Caco-2 (cell line): ENCODE data around the gene LRP1B. TPM values are rescaled to one million over a fixed set of nuclear protein-coding genes. Genes with fewer than 3 reads are reported as not detected.

Experiments used
- BruUV-seq: library from RNA; stranded (reverse); fragments of 400-500 nt; replicated peaks from 2 replicates; lab custom pipeline; 2021; lab: Mats Ljungman, UMichigan
- CTCF ChIA-PET: fragments of 300-600 bp; sonication (Branson Sonifier 250); formaldehyde crosslinking; loops from one replicate; lab custom pipeline; 2022; ENCODE audit warnings: antibody characterized with exemption; lab: Charles Lee
- POLR2A ChIA-PET: fragments of 300-600 bp; sonication (Branson Sonifier 250); formaldehyde crosslinking; loops from one replicate; lab custom pipeline; 2022; ENCODE audit warnings: antibody characterized with exemption; lab: Charles Lee
- DNase-seq, 2 experiments: peaks; one replicate each; pipeline versions ENCODE4 v3.0.0 to v3.0.0-alpha.2; 2020 to 2022
- H3K27me3 ChIP-seq: replicated peaks from 2 replicates; pipeline ENCODE4 v1.6.0; 2011; ENCODE audit warnings: low read length; ENCODE audit not compliant: control insufficient read depth, insufficient read depth
- H3K36me3 ChIP-seq: 2 replicates; pipeline ENCODE4 v1.5.1; 2011; ENCODE audit warnings: low read length; ENCODE audit not compliant: control insufficient read depth, insufficient read depth
- H3K4me1 ChIP-seq: fragments of 250-450 bp; sonication (Bioruptor Pico); 2 replicates; pipeline ENCODE4 v1.5.1; 2020; ENCODE audit warnings: mild to moderate bottlenecking
- H3K4me3 ChIP-seq: 2 replicates; pipeline ENCODE4 v1.5.1; 2011; ENCODE audit warnings: low read depth, mild to moderate bottlenecking, control low read depth, low read length
- H3K9me3 ChIP-seq: fragments of 250-450 bp; sonication (Bioruptor Pico); 2 replicates; pipeline ENCODE4 v1.5.1; 2020; ENCODE audit warnings: mild to moderate bottlenecking, moderate library complexity
- H3K27ac Mint-ChIP-seq: one replicate; pipeline ENCODE4 v1.8.0; 2022; ENCODE audit warnings: mixed read lengths; ENCODE audit not compliant: unreplicated experiment
- H3K27me3 Mint-ChIP-seq: one replicate; pipeline ENCODE4 v1.8.0; 2022; ENCODE audit warnings: mixed read lengths; ENCODE audit not compliant: insufficient read depth, unreplicated experiment
- H3K36me3 Mint-ChIP-seq: one replicate; pipeline ENCODE4 v1.8.0; 2022; ENCODE audit warnings: mild to moderate bottlenecking, mixed read lengths; ENCODE audit not compliant: insufficient read depth, unreplicated experiment
- H3K4me1 Mint-ChIP-seq: one replicate; pipeline ENCODE4 v1.8.0; 2022; ENCODE audit warnings: low read depth, mixed read lengths; ENCODE audit not compliant: unreplicated experiment
- H3K4me3 Mint-ChIP-seq: one replicate; pipeline ENCODE4 v1.8.0; 2022; ENCODE audit warnings: mild to moderate bottlenecking, moderate library complexity, mixed read lengths; ENCODE audit not compliant: unreplicated experiment
- H3K9me3 Mint-ChIP-seq: one replicate; pipeline ENCODE4 v1.8.0; 2022; ENCODE audit warnings: mixed read lengths; ENCODE audit not compliant: unreplicated experiment
- intact Hi-C: fragments of 100-400 bp; cut with micrococcal nuclease; formaldehyde crosslinking; loops from one replicate; pipeline ENCODE4 v1.10.0; 2022; ENCODE audit not compliant: unreplicated experiment
- total RNA-seq: library from RNA; stranded (reverse); gene quantifications from 2 replicates; pipeline ENCODE4 v1.2.3, GENCODE V29; 2022
- TF ChIP-seq, protein P1 (sequence below), 2 experiments: fragments of 200-600 bp in 1 of 2; IDR thresholded peaks; 1 replicate in 1 of 2; 2 replicates in 1 of 2; pipeline versions ENCODE4 v1.5.1 to v1.8.0; 2011 to 2022; ENCODE audit warnings: antibody characterized with exemption in 1 of 2, control low read depth in 1 of 2, inconsistent platforms in 1 of 2, low read depth in 1 of 2, low read length in 1 of 2, mild to moderate bottlenecking in 1 of 2, moderate library complexity in 1 of 2; ENCODE audit not compliant: insufficient read depth in 1 of 2, severe bottlenecking in 1 of 2, unreplicated experiment in 1 of 2

LRP1B gene
- total RNA-seq, 1 experiment from 2014 or later = not detected

GRCh38 chr2:141946016-141946415 is 184.8 kb downstream of the LRP1B start:
- CTCF ChIA-PET = no interaction called here
- intact Hi-C loops = no loop called here
- Mint-ChIP-seq H3K36me3 (no peaks in the 10 kb centered on the region), H3K27ac (no peak overlapping the region), H3K4me1 (no peaks in the 10 kb centered on the region), H3K9me3 (no peaks in the 10 kb centered on the region), H3K27me3 (no peaks in the 10 kb centered on the region), H3K4me3 (no peak overlapping the region)
- H3K27me3 ChIP-seq = no peaks in the 10 kb centered on the region
- no peak overlapping the region for H3K4me3 ChIP-seq
- no peaks in the 10 kb centered on the region for H3K4me1 ChIP-seq
- TF ChIP-seq, protein P1, sequence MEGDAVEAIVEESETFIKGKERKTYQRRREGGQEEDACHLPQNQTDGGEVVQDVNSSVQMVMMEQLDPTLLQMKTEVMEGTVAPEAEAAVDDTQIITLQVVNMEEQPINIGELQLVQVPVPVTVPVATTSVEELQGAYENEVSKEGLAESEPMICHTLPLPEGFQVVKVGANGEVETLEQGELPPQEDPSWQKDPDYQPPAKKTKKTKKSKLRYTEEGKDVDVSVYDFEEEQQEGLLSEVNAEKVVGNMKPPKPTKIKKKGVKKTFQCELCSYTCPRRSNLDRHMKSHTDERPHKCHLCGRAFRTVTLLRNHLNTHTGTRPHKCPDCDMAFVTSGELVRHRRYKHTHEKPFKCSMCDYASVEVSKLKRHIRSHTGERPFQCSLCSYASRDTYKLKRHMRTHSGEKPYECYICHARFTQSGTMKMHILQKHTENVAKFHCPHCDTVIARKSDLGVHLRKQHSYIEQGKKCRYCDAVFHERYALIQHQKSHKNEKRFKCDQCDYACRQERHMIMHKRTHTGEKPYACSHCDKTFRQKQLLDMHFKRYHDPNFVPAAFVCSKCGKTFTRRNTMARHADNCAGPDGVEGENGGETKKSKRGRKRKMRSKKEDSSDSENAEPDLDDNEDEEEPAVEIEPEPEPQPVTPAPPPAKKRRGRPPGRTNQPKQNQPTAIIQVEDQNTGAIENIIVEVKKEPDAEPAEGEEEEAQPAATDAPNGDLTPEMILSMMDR (IDR thresholded peaks at IDR 0.05; ENCODE audit: insufficient read depth in 1 of 2, low read depth in 1 of 2, low read length in 1 of 2, severe bottlenecking in 1 of 2, unreplicated experiment in 1 of 2) = no peak
- POLR2A ChIA-PET = no interaction called here
- H3K36me3 ChIP-seq = no peaks in the 10 kb centered on the region
- no peaks in the 10 kb centered on the region for H3K9me3 ChIP-seq
- no TSS peak for BruUV-seq
- no peak for DNase-seq

DNA sequence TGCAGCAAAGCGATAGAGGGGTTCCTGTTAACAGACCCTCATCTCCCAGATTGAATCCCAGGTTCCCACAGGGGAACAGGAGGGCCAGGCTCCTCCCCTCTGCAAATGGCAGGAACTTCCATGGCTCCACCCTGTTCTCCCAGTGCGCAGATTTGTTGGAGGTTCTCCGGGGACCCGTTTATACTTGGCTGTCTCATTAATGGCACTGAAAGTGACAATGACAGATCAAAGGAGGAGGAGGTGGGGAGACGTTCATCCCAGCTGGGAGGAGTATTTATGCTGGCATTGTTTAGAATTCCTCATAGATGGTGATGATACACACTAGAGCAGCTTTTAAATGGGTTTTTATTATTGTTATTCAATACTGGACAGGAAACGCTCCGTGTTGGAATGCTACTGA is 186.9 kb downstream of the LRP1B start:
- H3K4me1 ChIP-seq = no peaks in the 10 kb centered on the region
- Mint-ChIP-seq H3K27me3 (no peaks in the 10 kb centered on the region), H3K36me3 (no peaks in the 10 kb centered on the region), H3K4me3 (no peak overlapping the region), H3K4me1 (no peaks in the 10 kb centered on the region), H3K27ac (no peak overlapping the region), H3K9me3 (no peaks in the 10 kb centered on the region)
- CTCF ChIA-PET = no interaction called here
- POLR2A ChIA-PET = no interaction called here
- no peaks in the 10 kb centered on the region for H3K27me3 ChIP-seq
- H3K9me3 ChIP-seq = no peaks in the 10 kb centered on the region
- DNase-seq = no peak
- H3K36me3 ChIP-seq = no peaks in the 10 kb centered on the region
- TF ChIP-seq, protein P1 (IDR thresholded peaks at IDR 0.05; ENCODE audit: insufficient read depth in 1 of 2, low read depth in 1 of 2, low read length in 1 of 2, severe bottlenecking in 1 of 2, unreplicated experiment in 1 of 2) = no peak
- intact Hi-C loops = loop anchor here (5.0 kb wide), 1 partner anchor 93 kb away; no protein-coding TSS in a partner anchor
- no TSS peak for BruUV-seq
- H3K4me3 ChIP-seq = no peak overlapping the region

GRCh38 chr2:141942006-141942789 is 188.6 kb downstream of the LRP1B start:
- Mint-ChIP-seq H3K4me1 (no peaks in the 10 kb centered on the region), H3K27ac (no peak overlapping the region), H3K4me3 (no peak overlapping the region), H3K36me3 (no peaks in the 10 kb centered on the region), H3K27me3 (no peaks in the 10 kb centered on the region), H3K9me3 (no peaks in the 10 kb centered on the region)
- H3K4me3 ChIP-seq = no peak overlapping the region
- intact Hi-C loops = loop anchor here (5.0 kb wide), 1 partner anchor 95 kb away; no protein-coding TSS in a partner anchor
- no peaks in the 10 kb centered on the region for H3K4me1 ChIP-seq
- CTCF ChIA-PET = no interaction called here
- H3K36me3 ChIP-seq = no peaks in the 10 kb centered on the region
- no peak for DNase-seq
- H3K9me3 ChIP-seq = no peaks in the 10 kb centered on the region
- TF ChIP-seq, protein P1 (IDR thresholded peaks at IDR 0.05; ENCODE audit: insufficient read depth in 1 of 2, low read depth in 1 of 2, low read length in 1 of 2, severe bottlenecking in 1 of 2, unreplicated experiment in 1 of 2) = peak; percentile 14 to 20
- BruUV-seq = no TSS peak
- POLR2A ChIA-PET = no interaction called here
- H3K27me3 ChIP-seq = no peaks in the 10 kb centered on the region
